ENCODE data around the gene REM2.
A peak's percentile ranks its signal among the peaks of the same experiment; 100 is the strongest.
"Not testable (repeated sequence)": the region's sequence is repeated elsewhere in the genome, so short reads cannot be mapped to it uniquely, and the experiment has no call there.

Gene REM2

GRCh38 chr14:22910916-22911315 is 27.9 kb downstream of the REM2 start:
- DNase-seq (ENCODE audit: extremely low read depth, low read depth) = no peak
- TF ChIP-seq CTCF (IDR thresholded peaks at IDR 0.05; ENCODE audit: low read depth, low read length, missing control alignments) = no peak
- no peak overlapping the region for H3K4me3 ChIP-seq (replicated peaks; ENCODE audit: low read depth, low read length)

- not testable (repeated sequence) for H3K4me3 ChIP-seq (replicated peaks; ENCODE audit: low read depth, low read length); DNase-seq (ENCODE audit: extremely low read depth, low read depth)
These were observed 31.8 kb downstream of the REM2 start for GRCh38 chr14:22914836-22915235.

DNA sequence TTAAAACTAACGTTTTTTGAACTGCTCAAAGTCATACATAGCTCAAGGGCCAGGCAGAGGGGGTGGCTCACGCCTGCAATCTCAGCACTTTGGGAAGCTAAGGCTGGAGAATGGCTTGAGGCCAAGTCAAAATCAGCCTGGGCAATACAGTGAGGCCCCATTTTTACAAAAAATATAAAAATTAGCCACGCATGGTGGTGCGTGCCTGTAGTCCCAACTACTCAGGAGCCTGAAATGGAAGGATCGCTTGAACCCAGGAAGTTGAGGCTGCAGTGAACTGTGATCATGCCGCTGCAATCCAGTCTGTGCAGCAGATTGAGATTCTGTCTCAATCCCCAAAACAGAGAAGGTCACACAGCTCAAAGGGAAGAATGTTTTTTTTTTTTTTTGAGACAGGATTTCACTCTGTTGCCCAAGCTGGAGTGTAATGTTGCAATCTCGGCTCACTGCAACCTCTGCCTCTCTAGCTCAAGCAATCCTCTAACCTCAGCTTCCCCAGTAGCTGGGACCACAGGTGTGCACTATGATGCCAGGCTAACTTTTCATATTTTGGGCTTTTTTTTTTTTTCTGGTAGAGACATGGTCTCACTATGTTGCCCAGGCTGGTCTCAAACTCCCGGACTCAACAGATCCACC is 33.0 kb downstream of the REM2 start:
- DNase-seq (ENCODE audit: extremely low read depth, low read depth) = no peak
- no peak for TF ChIP-seq CTCF (IDR thresholded peaks at IDR 0.05; ENCODE audit: low read depth, low read length, missing control alignments)
- no peak overlapping the region for H3K4me3 ChIP-seq (replicated peaks; ENCODE audit: low read depth, low read length)

DNA sequence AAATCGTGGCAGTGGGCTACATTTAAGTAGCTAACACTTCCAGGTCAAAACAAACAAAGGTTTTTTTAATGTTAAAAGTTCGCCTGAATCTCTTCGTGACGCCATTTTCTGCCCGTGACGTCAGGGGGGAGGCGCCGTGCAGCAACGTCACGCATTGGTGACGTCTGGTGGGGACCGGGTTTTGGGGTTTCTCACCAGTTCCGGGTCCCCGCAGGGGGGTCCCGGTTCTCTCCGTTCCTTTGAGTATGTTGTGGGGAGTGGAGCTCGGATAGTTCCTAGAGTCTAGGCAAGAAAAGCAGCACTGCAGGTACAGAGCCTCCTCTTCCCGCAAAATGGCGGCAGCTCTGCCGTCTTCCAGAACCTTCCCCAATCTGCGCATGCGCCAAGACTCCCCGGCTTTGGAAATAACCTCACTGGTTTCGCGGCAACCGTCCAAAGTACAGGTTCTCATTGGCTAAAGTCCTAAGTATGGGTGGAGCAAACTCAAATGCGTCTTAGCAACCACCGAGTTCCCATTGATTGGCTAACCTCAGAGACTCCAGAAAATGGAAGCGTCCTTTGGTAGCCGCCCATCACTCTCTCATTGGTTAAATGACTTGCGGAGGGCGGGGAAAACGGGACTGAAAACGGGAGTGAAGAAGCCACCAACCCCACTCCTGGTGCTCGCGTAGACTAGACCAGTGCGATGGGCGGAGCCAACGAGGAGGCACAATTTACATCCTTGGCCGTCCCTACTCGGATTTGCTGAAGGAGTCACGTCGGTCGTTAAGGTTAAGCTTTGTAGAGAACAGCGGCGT is 36.0 kb downstream of the REM2 start, which contains the start of gene RBM23:
RBM23 (minus strand) TSS at position 346 of the 797 bp plus-strand sequence.
- DNase-seq (ENCODE audit: extremely low read depth, low read depth) = peak; percentile 100
- TF ChIP-seq CTCF (IDR thresholded peaks at IDR 0.05; ENCODE audit: low read depth, low read length, missing control alignments) = no peak
- H3K4me3 ChIP-seq (replicated peaks; ENCODE audit: low read depth, low read length) = peak within 1 kb of the TSS; percentile 71

DNA sequence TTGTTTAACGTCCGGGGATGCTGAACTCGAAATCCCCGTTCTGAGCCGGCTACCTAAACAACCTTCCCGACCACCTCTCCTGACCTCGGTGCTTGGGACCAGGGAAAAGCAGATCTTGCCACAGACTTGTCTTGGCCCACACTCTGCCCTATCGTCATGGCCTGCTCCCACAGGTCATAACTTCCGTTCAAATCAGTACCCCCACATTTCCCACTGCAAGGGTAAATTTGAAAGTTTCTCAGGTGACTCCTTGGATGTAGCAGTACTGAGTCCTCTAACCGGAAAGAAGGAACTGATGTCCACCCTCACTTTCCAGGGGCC is 36.5 kb downstream of the REM2 start:
- no peak for TF ChIP-seq CTCF (IDR thresholded peaks at IDR 0.05; ENCODE audit: low read depth, low read length, missing control alignments)

GRCh38 chr14:22920697-22921096 is 37.7 kb downstream of the REM2 start:
- TF ChIP-seq CTCF (IDR thresholded peaks at IDR 0.05; ENCODE audit: low read depth, low read length, missing control alignments) = no peak
- no peak overlapping the region for H3K4me3 ChIP-seq (replicated peaks; ENCODE audit: low read depth, low read length)
- DNase-seq (ENCODE audit: extremely low read depth, low read depth) = no peak

More for the DNA sequence above, 36.5 kb downstream of the REM2 start:
- DNase-seq (ENCODE audit: extremely low read depth, low read depth) = no peak
- peak overlapping the region; percentile 29; the same call in 1 of the 2 replicates for H3K4me3 ChIP-seq (replicated peaks; ENCODE audit: low read depth, low read length)

DNA sequence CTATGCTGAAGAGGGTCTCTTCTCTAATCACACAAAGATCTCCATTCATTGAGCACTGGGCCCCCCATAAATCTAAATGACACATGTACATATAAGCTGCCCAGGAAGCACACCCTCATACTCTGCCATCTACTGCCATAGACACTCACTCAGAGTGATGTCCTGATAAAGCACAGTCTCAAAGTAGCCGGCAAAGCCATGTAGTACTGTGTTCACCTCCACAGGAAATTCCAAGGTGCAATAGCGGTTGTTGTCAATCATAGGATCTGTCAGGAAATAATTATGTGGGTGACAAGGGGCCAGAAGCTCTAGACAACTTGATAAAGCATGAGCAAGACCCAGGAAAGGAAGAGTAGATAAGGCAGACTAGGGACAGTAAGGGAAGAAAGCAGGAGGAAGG is 39.3 kb downstream of the REM2 start:
- no peak for DNase-seq (ENCODE audit: extremely low read depth, low read depth)
- no peak overlapping the region for H3K4me3 ChIP-seq (replicated peaks; ENCODE audit: low read depth, low read length)

More for the DNA sequence above, 39.3 kb downstream of the REM2 start:
- TF ChIP-seq CTCF (IDR thresholded peaks at IDR 0.05; ENCODE audit: low read depth, low read length, missing control alignments) = no peak
